Islet precursor cell (in vitro differentiated cells): ENCODE data around the gene PLK2.

ENCODE experiments used
- DNase-seq: peaks from one replicate; pipeline ENCODE4 v3.0.0-alpha.2; 2018

Gene PLK2

GRCh38 chr5:58477760-58478376, 18.0 kb upstream of the PLK2 start:
- DNase-seq, result no peak

GRCh38 chr5:58475404-58475803, 15.5 kb upstream of the PLK2 start:
- DNase-seq, result no peak

DNA sequence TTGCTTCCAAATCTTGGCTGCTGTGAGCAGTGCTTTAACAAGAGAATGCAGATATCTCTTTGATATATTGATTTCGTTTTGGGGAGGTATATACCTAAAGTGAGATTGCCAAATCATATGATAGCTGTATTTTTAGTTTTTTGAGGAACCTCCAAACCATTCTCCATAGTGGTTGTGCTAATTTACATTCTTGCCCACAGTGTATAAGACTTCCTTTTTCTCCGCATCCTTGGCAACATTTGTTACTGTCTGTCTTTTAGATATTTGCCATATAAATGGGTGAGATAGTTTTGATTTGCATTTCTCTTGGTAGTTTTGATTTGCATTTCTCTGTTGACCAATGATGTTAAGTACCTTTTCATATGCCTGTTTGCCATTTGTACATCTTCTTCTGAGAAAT, 10.0 kb upstream of the PLK2 start:
- DNase-seq, result no peak

GRCh38 chr5:58466939-58467338, 7.1 kb upstream of the PLK2 start:
- peak; percentile 84 for DNase-seq

GRCh38 chr5:58462623-58463230, 2.8 kb upstream of the PLK2 start:
- no peak for DNase-seq

GRCh38 chr5:58462154-58462553, 2.3 kb upstream of the PLK2 start:
- DNase-seq, result no peak

- peak; percentile 96 for DNase-seq
Observed at GRCh38 chr5:58460732-58461286, 923 bp upstream of the PLK2 start.

- peak; percentile 63 for DNase-seq
Observed at GRCh38 chr5:58459146-58460001, 512 bp downstream of the PLK2 start.

DNA sequence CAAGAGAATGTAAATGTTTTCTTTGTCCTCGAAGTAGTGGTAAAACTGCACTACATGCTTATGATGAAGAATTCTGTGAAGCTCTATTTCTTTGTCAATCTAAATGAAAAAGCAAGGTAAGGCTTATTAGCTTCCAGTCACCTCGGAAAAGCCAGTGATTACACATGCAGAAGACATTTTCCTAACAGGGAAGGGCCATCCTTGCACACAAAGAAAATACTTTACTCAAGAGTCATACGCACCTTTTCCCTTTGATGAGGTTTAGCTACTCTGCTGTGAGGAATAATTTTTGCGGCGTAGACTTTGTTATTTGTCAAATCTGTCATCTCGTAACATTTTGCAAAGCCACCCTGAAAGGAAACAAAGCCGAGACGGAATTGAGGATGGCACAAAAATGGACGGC, 1.1 kb downstream of the PLK2 start:
- DNase-seq, result no peak

DNA sequence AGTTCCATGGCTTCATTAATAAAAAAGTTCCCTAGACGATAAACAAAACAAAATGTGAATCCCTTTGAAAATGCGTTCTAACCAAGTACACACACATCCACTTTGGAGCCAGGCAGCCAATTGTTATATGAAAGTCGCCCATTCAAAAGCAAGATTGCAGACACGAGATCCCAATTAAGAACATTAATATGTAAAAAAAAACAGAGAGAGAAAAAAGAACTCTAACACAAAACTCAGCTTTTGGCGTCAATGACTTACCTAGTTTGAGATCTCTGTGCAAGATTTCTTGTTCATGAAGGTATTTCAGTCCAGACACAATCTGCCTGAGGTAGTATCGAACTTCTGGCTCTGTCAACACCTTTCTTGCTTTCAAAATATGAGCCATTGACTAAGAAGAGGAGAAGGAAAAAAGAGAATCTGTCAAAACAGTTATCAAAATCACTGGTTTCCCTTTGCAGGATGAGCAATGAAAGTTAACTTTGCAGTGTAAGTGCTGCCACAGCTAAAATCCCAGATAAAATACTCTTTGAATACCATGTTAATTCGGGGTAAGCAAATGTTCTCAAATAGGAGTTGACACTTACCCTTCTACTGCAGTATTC, 1.6 kb downstream of the PLK2 start:
- no peak for DNase-seq

DNA sequence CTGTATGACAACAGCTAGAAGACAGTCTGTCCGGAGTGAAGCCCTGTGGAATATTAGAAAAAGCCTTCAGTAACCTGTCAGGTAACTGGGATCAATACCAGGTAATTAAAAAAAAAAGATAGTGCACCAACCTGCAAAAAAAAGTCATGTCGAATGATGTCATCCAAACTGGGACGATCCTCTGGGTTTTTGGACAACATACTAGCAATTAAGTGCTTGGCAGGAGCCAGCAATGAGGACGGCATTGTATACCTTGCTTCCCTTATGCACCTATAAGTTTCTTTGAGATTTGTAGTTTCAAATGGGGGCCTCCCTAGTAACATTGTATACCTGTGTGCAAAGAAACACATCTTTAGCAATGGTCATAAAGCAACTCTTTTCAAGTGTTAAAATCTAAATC, 2.8 kb downstream of the PLK2 start:
- no peak for DNase-seq

DNA sequence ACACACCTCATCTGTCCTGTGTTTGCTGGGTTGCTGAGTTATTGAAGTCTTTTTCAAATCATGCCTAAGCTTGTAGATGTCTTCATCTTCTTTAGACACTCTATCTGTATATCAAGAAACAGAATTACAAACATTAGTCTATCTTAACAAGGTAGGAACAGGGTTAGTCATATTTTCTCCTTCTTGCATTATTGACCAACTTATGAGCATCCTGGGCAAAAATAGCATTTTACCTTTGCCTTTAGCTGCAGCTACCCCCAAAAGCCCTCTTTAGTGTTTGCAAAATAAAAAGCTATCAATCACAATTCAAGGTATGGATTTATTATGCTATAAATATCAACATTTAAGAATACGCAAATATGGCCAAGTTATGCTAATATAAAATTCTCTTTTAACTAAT, 3.4 kb downstream of the PLK2 start:
- DNase-seq, result no peak

- no peak for DNase-seq
Observed at GRCh38 chr5:58456026-58456425, 3.9 kb downstream of the PLK2 start.

DNA sequence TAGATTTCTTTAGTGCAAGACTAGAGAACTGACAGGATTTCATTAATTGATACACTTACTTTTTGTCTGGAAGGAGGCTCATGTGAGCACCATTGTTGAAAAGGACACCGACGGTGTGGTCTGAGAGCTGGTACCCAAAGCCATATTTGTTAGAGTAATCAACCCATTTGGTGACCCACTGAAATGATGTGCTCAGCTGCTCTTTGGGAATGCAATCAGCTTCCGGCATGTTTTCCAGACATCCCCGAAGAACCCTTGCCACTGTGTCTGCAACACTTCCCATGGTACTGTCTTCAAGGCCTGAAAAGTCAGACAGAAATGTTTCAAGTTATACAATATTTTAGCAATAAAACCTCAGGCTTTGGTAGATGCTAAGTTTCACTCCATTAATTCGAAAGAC, 4.4 kb downstream of the PLK2 start:
- no peak for DNase-seq

GRCh38 chr5:58455066-58455465, 4.8 kb downstream of the PLK2 start:
- no peak for DNase-seq

GRCh38 chr5:58454025-58454424, 5.9 kb downstream of the PLK2 start:
- DNase-seq, result no peak

- no peak for DNase-seq
Observed at GRCh38 chr5:58453306-58453705, 6.6 kb downstream of the PLK2 start.

DNA sequence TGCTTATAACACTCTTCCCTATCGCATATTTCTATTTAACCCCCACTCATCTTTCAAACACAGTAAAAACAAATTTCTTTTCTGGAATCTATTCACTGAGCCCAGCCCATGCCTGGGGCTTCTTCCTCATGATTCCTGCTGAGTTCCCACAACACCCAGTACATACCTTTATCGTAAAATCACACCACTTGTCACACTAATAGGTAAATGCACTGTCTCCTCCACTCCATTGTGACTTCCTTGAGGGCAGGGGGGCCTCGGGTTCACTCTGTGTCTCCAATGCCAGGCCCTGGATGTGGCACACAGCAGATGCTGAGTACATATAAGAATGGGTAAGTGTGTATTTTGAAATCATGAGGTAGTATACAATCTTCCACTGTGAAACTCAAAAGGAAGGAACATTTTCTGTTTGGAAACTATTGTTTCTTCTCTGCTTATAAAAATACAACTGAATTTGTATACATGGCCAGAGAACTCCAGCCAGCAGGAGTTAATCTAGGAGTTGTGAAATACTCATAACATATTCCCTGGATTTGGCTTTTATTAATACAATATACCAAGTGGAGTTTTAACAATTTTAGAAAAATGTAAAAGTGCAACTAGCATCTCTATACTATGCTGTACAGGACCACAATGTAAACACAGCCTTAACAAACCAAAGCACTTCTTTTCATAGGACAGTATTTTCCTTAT, 7.2 kb downstream of the PLK2 start:
- peak; percentile 70 for DNase-seq

- no peak for DNase-seq
Observed at GRCh38 chr5:58451732-58452565, 7.9 kb downstream of the PLK2 start.

DNA sequence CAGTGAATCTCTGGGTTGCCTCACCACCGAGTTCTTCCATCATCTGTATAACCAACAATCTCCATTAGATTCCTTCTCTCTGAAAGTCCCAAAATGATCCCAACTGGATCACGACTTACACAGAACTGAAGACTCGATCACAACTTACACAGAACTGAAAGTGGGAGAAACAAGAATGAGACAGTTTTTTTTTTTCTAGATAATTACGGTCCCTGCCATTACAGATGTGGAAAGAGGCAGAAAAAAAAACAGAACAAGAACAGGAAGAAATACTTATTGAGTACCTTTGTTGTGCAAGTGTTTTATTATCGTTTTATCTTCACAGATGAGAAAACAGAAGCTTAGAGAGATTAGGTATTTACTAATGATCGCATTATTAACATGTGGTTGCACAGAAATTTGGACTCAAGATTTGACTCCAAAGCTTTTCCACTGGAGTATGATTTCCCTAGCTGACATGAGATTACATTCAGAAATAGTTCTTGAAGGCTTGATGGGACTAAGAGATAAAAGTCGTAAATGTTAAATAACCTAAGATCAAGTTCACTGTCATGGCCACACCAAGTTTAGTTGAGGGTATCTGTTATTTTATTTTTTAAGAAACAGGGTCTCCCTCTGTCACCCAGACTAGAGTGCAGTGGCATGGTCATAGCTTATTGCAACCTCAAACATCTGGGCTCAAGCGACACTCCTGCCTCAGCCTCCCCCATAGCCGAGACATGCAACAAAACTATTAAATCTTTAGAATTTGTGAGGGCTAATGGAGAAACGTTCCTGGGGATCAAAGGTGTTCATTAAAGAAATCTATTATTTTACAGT, 8.9 kb downstream of the PLK2 start:
- DNase-seq, result no peak

- DNase-seq, result no peak
Observed at GRCh38 chr5:58450018-58450417, 9.9 kb downstream of the PLK2 start.
